WTC11 (cell line): ENCODE results near the gene NUAK1. TPM values are rescaled to one million over a fixed set of nuclear protein-coding genes. Genes with fewer than 3 reads are reported as not detected.

Experiments used
- ATAC-seq: fragments of 200-7000 bp; cut with Tn5 transposase; 2 replicates; pipeline ENCODE4 v1.10.0; 2021; ENCODE audit warnings: mild to moderate bottlenecking, moderate library complexity
- CTCF ChIA-PET: fragments of 300-600 bp; sonication (Branson Sonifier 250); formaldehyde crosslinking; loops from one replicate; lab custom pipeline; 2021; ENCODE audit warnings: antibody characterized with exemption; lab: Charles Lee
- POLR2A ChIA-PET: fragments of 350-600 bp; sonication (Branson Sonifier 250); formaldehyde crosslinking; loops from one replicate; lab custom pipeline; 2021; ENCODE audit warnings: antibody characterized with exemption; lab: Charles Lee
- DNase-seq: peaks from one replicate; pipeline ENCODE4 v3.0.0; 2021; ENCODE audit warnings: low spot score
- H3K27ac Mint-ChIP-seq: 2 replicates; pipeline ENCODE4 v1.8.0; 2021; ENCODE audit warnings: mixed read lengths
- H3K27me3 Mint-ChIP-seq: 2 replicates; pipeline ENCODE4 v1.8.0; 2021; ENCODE audit warnings: low read depth, mild to moderate bottlenecking, moderate library complexity, mixed read lengths
- H3K36me3 Mint-ChIP-seq: 2 replicates; pipeline ENCODE4 v1.8.0; 2021; ENCODE audit warnings: mixed read lengths
- H3K4me1 Mint-ChIP-seq: 2 replicates; pipeline ENCODE4 v1.8.0; 2022; ENCODE audit warnings: mixed read lengths
- H3K4me3 Mint-ChIP-seq: 2 replicates; pipeline ENCODE4 v1.8.0; 2021; ENCODE audit warnings: mild to moderate bottlenecking, moderate library complexity, mixed read lengths
- H3K9me3 Mint-ChIP-seq: 2 replicates; pipeline ENCODE4 v1.8.0; 2021; ENCODE audit warnings: mixed read lengths
- FOXJ3 ChIP-seq: sonication (generic); formaldehyde crosslinking; IDR thresholded peaks from 2 replicates; pipeline ENCODE4 v1.9.0; 2021; ENCODE audit warnings: missing genetic modification reagents, mild to moderate bottlenecking, borderline replicate concordance
- GABPB1 ChIP-seq: sonication (generic); formaldehyde crosslinking; IDR thresholded peaks from 2 replicates; pipeline ENCODE4 v1.8.1; 2023; ENCODE audit warnings: mild to moderate bottlenecking, missing genetic modification reagents
- NFYB ChIP-seq: sonication (generic); formaldehyde crosslinking; conservative IDR thresholded peaks from 2 replicates; pipeline ENCODE4 v1.8.0; 2022; ENCODE audit warnings: low read depth, missing genetic modification reagents
- ZNF423 ChIP-seq: fragments of 250-450 bp; sonication (Bioruptor Pico); IDR thresholded peaks from 2 replicates; pipeline ENCODE4 v2.1.2; 2022; ENCODE audit warnings: mild to moderate bottlenecking, moderate library complexity
- total RNA-seq: library from RNA; stranded (reverse); gene quantifications from 3 replicates; pipeline ENCODE4 v1.2.3, GENCODE V29; 2021
- TF ChIP-seq, protein P1 (sequence below): fragments of 250-450 bp; sonication (Bioruptor Pico); IDR thresholded peaks from 2 replicates; pipeline ENCODE4 v2.1.2; 2022; ENCODE audit warnings: mild to moderate bottlenecking, moderate library complexity
- TF ChIP-seq, protein P2 (sequence below): sonication (generic); formaldehyde crosslinking; IDR thresholded peaks from 2 replicates; pipeline ENCODE4 v1.8.0; 2022; ENCODE audit warnings: mild to moderate bottlenecking, missing genetic modification reagents
- TF ChIP-seq, protein P3 (sequence below): sonication (generic); formaldehyde crosslinking; IDR thresholded peaks from 2 replicates; pipeline ENCODE4 v1.8.0; 2022; ENCODE audit warnings: missing genetic modification reagents
- TF ChIP-seq, protein P4 (sequence below): sonication (generic); formaldehyde crosslinking; IDR thresholded peaks from 2 replicates; pipeline ENCODE4 v1.8.0; 2022; ENCODE audit warnings: mild to moderate bottlenecking, missing genetic modification reagents
- TF ChIP-seq, protein P5 (sequence below): fragments of 250-450 bp; sonication (Bioruptor Pico); IDR thresholded peaks from 2 replicates; pipeline ENCODE4 v1.9.0; 2021; ENCODE audit warnings: mild to moderate bottlenecking, borderline replicate concordance
- TF ChIP-seq, protein P6 (sequence below): sonication (generic); formaldehyde crosslinking; IDR thresholded peaks from 2 replicates; pipeline ENCODE4 v1.8.1; 2022; ENCODE audit warnings: low read depth, mild to moderate bottlenecking, moderate library complexity, missing genetic modification reagents, borderline replicate concordance

Gene NUAK1
- total RNA-seq, 1 experiment from 2014 or later, result 15.9 TPM

DNA sequence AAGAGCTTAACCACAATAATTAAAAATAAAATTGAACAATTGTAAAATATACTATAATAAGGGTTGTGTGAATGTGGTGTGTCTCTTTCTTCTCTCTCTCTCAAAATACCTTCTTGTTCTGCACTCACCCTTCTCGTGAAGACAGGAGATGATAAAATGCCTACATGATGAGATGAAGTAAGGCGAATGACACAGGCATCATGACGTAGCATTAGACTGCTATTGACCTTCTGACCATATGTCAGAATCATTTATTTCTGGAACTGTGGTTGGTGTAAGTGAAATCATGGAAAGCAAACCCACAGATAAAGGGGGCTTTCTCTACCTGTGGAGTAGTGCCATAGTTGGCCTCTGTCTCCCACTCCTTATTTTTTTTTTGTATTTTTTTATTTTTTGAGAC lies 37.8 kb upstream of the NUAK1 start:
- H3K36me3 Mint-ChIP-seq, result no peaks in the 10 kb centered on the region
- POLR2A ChIA-PET, result no interaction called here
- H3K27me3 Mint-ChIP-seq, result no peaks in the 10 kb centered on the region
- CTCF ChIA-PET, result no interaction called here
- no peak overlapping the region for H3K27ac Mint-ChIP-seq
- DNase-seq, result no peak
- H3K9me3 Mint-ChIP-seq, result no peaks in the 10 kb centered on the region
- ATAC-seq, result no peak
- H3K4me3 Mint-ChIP-seq, result no peak overlapping the region
- TF ChIP-seq, protein P1, sequence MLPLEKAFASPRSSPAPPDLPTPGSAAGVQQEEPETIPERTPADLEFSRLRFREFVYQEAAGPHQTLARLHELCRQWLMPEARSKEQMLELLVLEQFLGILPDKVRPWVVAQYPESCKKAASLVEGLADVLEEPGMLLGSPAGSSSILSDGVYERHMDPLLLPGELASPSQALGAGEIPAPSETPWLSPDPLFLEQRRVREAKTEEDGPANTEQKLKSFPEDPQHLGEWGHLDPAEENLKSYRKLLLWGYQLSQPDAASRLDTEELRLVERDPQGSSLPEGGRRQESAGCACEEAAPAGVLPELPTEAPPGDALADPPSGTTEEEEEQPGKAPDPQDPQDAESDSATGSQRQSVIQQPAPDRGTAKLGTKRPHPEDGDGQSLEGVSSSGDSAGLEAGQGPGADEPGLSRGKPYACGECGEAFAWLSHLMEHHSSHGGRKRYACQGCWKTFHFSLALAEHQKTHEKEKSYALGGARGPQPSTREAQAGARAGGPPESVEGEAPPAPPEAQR (CRISPR knock-in tag), result no peak
- TF ChIP-seq NFYB (CRISPR knock-in tag), result no peak
- TF ChIP-seq, protein P2, sequence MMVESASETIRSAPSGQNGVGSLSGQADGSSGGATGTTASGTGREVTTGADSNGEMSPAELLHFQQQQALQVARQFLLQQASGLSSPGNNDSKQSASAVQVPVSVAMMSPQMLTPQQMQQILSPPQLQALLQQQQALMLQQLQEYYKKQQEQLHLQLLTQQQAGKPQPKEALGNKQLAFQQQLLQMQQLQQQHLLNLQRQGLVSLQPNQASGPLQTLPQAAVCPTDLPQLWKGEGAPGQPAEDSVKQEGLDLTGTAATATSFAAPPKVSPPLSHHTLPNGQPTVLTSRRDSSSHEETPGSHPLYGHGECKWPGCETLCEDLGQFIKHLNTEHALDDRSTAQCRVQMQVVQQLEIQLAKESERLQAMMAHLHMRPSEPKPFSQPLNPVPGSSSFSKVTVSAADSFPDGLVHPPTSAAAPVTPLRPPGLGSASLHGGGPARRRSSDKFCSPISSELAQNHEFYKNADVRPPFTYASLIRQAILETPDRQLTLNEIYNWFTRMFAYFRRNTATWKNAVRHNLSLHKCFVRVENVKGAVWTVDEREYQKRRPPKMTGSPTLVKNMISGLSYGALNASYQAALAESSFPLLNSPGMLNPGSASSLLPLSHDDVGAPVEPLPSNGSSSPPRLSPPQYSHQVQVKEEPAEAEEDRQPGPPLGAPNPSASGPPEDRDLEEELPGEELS (CRISPR knock-in tag), result no peak
- TF ChIP-seq, all 79 proteins: peak for 0
- H3K4me1 Mint-ChIP-seq, result peaks cover 16% of the 10 kb centered on the region

DNA sequence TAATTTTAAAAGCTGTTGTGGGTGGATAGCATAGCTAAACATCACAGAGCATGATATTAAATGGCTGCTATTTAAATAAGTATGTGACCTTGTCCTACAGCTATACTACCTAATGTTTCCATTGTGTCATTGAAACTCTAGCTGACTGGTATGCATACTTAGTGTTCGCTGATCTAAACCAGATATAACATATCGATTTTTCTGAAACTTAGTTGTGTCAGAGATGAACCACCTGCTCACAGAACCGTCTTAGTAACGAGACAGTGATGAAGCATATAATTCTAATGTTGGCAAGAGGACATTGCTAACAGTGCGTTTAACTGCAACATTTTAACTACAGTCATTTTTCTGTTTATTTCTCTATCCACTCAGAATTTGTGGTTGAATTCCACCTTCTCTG lies 36.1 kb upstream of the NUAK1 start:
- TF ChIP-seq GABPB1, result no peak
- TF ChIP-seq ZNF423 (CRISPR knock-in tag), result no peak
- TF ChIP-seq, protein P3, sequence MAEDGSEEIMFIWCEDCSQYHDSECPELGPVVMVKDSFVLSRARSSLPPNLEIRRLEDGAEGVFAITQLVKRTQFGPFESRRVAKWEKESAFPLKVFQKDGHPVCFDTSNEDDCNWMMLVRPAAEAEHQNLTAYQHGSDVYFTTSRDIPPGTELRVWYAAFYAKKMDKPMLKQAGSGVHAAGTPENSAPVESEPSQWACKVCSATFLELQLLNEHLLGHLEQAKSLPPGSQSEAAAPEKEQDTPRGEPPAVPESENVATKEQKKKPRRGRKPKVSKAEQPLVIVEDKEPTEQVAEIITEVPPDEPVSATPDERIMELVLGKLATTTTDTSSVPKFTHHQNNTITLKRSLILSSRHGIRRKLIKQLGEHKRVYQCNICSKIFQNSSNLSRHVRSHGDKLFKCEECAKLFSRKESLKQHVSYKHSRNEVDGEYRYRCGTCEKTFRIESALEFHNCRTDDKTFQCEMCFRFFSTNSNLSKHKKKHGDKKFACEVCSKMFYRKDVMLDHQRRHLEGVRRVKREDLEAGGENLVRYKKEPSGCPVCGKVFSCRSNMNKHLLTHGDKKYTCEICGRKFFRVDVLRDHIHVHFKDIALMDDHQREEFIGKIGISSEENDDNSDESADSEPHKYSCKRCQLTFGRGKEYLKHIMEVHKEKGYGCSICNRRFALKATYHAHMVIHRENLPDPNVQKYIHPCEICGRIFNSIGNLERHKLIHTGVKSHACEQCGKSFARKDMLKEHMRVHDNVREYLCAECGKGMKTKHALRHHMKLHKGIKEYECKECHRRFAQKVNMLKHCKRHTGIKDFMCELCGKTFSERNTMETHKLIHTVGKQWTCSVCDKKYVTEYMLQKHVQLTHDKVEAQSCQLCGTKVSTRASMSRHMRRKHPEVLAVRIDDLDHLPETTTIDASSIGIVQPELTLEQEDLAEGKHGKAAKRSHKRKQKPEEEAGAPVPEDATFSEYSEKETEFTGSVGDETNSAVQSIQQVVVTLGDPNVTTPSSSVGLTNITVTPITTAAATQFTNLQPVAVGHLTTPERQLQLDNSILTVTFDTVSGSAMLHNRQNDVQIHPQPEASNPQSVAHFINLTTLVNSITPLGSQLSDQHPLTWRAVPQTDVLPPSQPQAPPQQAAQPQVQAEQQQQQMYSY (CRISPR knock-in tag), result no peak
- TF ChIP-seq, protein P4, sequence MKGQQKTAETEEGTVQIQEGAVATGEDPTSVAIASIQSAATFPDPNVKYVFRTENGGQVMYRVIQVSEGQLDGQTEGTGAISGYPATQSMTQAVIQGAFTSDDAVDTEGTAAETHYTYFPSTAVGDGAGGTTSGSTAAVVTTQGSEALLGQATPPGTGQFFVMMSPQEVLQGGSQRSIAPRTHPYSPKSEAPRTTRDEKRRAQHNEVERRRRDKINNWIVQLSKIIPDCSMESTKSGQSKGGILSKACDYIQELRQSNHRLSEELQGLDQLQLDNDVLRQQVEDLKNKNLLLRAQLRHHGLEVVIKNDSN (CRISPR knock-in tag), result no peak
- TF ChIP-seq, protein P5, sequence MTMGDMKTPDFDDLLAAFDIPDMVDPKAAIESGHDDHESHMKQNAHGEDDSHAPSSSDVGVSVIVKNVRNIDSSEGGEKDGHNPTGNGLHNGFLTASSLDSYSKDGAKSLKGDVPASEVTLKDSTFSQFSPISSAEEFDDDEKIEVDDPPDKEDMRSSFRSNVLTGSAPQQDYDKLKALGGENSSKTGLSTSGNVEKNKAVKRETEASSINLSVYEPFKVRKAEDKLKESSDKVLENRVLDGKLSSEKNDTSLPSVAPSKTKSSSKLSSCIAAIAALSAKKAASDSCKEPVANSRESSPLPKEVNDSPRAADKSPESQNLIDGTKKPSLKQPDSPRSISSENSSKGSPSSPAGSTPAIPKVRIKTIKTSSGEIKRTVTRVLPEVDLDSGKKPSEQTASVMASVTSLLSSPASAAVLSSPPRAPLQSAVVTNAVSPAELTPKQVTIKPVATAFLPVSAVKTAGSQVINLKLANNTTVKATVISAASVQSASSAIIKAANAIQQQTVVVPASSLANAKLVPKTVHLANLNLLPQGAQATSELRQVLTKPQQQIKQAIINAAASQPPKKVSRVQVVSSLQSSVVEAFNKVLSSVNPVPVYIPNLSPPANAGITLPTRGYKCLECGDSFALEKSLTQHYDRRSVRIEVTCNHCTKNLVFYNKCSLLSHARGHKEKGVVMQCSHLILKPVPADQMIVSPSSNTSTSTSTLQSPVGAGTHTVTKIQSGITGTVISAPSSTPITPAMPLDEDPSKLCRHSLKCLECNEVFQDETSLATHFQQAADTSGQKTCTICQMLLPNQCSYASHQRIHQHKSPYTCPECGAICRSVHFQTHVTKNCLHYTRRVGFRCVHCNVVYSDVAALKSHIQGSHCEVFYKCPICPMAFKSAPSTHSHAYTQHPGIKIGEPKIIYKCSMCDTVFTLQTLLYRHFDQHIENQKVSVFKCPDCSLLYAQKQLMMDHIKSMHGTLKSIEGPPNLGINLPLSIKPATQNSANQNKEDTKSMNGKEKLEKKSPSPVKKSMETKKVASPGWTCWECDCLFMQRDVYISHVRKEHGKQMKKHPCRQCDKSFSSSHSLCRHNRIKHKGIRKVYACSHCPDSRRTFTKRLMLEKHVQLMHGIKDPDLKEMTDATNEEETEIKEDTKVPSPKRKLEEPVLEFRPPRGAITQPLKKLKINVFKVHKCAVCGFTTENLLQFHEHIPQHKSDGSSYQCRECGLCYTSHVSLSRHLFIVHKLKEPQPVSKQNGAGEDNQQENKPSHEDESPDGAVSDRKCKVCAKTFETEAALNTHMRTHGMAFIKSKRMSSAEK, result no peak
- TF ChIP-seq FOXJ3 (CRISPR knock-in tag), result no peak
- TF ChIP-seq, protein P6, sequence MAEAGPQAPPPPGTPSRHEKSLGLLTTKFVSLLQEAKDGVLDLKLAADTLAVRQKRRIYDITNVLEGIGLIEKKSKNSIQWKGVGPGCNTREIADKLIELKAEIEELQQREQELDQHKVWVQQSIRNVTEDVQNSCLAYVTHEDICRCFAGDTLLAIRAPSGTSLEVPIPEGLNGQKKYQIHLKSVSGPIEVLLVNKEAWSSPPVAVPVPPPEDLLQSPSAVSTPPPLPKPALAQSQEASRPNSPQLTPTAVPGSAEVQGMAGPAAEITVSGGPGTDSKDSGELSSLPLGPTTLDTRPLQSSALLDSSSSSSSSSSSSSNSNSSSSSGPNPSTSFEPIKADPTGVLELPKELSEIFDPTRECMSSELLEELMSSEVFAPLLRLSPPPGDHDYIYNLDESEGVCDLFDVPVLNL, result no peak
- TF ChIP-seq, protein P1 (CRISPR knock-in tag), result no peak
- Mint-ChIP-seq H3K4me1 (peaks cover 18% of the 10 kb centered on the region), H3K27ac (no peak overlapping the region), H3K36me3 (no peaks in the 10 kb centered on the region), H3K4me3 (no peak overlapping the region), H3K27me3 (no peaks in the 10 kb centered on the region), H3K9me3 (no peaks in the 10 kb centered on the region)
- POLR2A ChIA-PET, result no interaction called here
- ATAC-seq, result no peak
- DNase-seq, result no peak
- CTCF ChIA-PET, result no interaction called here
